Superior temporal gyrus (tissue), 1 donor: ENCODE data around the gene PCSK2.
A peak's percentile ranks its signal among the peaks of the same experiment; 100 is the strongest.

ENCODE experiments used
- DNase-seq: peaks from one replicate; pipeline ENCODE4 v3.0.0-alpha.2; 2016; ENCODE audit errors: extremely low spot score

PCSK2 gene

DNA sequence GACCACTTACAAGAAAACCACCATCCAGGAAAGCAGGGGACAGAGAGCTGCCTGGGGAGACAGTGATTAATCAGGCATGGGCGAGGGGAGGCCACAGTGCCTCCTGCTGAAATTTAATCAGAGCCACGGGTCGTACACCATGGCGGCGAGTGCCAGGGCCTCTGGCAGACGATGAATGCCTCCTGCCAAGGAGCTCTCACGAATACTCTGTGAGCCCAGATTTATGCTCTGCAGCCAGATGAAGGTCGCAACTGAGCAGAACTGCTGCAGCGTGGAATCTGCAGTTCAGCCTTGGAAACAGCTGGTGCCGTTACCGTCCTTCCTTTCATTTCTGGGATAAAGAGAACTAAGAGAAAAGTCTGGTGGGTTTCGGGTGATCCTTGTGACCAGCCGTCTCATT lies 218.7 kb downstream of the PCSK2 start:
- no peak for DNase-seq

DNA sequence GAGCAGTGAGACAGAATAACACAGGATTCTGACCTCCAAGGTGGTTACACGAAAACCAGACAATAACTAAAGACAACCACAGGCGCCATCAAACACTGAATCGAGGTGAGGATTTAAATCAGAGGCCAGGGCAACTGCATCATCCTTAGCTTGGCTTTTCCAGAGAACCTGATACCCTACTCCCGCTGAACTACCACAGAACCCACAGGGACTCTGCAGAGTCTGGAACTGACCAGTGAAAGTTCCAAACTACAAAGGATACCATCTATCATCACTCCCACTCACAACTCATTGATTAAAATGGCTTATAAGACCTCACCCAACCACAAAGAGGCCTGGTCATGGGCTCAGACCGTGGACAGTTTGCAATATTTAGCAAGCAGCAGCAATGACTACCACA lies 219.3 kb downstream of the PCSK2 start:
- DNase-seq, result no peak

DNA sequence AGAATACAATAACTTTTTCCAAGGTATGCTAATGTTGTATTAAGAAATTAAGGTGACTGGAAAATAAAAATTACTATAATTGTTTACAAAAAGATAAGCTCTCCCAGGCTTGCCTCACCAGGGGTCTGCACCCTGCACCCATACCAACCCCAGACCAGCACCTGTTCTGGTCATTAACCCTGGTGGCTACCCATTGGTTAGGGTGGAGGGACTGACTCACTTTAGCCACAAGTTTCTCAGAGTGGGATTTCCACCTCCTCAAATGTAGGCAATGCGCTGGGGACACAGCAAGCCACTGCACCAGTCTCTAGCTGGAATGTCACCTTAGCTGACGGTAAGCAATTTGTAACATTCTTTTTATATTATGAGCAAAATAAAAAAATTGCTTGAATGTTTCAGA lies 221.2 kb downstream of the PCSK2 start:
- DNase-seq, result no peak

DNA sequence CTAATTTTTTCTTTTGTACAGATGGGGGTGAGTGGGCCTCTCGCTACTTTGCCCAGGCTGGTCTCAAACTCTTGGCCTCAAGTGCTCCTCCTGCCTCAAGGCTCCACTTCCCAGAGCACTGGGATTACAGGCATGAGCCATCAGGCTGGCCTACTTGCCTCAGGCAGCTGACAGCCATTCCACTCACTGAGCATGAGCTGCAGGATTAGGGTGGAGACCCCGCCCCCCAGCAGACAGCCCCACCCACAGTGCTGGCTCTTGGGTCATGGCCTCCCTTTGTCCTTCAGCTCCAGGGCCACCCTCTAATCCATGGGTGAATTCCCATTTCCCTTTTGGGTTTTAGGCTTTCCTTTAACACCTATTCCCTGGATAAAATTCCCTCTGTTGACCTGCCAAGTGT lies 222.2 kb downstream of the PCSK2 start:
- DNase-seq, result no peak

DNA sequence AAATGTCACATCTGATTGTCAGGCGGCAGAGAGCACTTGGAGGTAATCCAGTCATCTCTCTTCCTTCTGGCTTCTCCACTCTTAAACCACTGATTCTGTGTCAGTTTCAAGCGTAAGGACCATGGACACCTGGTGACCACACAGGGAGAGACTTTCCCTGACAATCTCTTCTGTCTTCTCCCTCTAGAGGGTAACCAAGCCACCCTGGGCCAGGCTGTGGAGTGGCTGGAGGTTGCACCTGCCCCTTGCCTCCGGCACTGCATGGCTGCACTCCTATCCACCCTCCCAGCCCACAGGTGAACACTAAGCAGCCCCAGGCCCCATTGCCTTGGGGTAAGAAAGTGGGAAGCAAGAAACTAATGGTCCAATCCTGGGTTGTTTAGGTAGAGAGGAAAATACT lies 225.6 kb downstream of the PCSK2 start:
- no peak for DNase-seq

DNA sequence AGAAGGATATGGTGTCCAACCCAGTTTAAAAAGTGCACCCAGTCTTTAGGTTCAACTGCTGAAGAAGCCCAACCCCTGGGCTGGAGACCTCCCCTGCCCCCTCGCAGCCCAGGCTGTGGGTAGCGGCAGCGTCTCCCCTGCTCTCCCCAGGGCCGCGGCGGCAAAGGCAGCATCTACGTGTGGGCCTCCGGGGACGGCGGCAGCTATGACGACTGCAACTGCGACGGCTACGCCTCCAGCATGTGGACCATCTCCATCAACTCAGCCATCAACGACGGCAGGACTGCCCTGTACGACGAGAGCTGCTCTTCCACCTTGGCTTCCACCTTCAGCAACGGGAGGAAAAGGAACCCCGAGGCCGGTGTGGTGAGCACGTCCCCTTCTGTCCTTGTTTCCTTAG lies 226.8 kb downstream of the PCSK2 start:
- DNase-seq, result no peak

DNA sequence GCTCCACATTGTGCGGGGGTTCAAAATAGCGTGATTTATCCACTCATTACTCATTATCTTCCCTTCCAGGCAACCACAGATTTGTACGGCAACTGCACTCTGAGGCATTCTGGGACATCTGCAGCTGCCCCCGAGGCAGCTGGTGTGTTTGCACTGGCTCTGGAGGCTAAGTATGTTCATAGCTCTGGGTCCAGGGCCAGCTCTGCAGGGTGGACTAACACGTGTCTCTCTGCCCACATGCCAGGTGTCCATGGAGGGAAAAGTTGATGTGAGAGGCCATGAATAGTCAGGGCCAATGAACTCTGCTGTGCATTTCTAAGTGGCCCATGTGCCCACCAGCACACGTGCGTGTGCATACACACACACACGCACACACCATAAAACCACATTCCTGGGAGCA lies 229.4 kb downstream of the PCSK2 start:
- peak; percentile 17 for DNase-seq

DNA sequence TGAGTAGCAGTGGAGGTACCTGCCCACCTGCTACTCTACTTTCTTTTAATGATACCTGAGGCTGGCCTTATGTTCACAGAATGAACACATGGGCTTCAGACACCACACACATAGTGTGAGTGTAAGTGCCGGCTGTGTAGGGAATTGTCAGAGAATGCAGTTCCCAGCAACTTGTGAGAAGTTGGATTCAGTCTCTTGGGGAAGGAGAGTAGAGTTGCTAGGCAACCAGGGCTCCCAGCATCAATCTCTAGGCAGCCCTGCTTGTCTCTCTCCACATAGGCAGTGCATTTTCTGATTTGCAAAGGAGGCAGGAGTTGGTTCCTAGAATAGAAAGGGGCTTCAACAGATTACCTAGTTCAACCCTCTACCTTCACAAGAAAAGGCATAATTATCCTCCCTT lies 230.2 kb downstream of the PCSK2 start:
- DNase-seq, result peak; percentile 41

DNA sequence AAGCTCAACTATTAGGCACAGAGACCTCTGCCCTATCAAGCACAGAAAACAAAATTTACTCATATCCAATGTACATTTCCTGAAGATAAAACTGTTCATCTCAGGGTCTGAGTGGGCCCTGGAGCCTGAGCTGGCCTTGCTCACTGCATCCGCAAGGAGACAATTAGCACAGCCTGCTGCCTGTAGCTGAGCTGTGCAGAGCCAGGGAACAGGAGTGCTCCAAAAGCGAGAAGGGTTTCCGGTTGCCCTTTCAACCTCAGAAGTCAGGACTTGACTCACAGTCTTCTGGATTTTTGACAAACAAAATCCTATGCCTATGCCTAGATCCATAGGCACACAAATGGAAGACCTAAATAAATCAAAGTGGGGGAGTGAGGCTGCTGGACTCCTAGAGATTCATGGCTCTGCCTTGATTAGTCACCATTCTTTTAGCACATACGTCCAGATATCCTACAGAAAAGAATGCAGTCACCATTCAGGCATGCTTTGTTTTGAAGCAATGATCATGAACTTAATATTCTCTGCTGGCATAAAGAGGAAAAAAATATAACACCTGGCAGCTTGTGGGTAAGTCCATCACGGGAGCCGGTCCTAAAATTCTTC lies 230.8 kb downstream of the PCSK2 start:
- no peak for DNase-seq

DNA sequence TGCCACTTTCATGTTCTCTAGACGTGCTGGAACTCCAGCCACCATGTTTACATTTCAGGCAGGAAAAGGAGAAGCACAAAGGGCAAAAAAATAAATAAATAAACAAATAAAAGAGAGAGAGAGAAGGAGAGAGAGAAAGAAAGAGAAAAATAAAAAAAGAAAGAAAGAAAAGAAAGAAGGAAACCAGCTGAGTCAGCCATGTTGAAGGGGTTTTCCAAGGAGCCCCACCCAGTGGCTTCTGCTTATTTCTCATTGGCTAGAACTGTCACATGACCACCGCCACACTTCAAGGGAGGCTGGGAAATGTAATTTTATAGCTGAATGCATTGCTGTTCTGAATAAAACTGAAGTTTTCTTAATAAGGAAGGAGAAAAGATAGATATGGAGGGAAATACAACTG lies 233.3 kb downstream of the PCSK2 start:
- DNase-seq, result no peak

DNA sequence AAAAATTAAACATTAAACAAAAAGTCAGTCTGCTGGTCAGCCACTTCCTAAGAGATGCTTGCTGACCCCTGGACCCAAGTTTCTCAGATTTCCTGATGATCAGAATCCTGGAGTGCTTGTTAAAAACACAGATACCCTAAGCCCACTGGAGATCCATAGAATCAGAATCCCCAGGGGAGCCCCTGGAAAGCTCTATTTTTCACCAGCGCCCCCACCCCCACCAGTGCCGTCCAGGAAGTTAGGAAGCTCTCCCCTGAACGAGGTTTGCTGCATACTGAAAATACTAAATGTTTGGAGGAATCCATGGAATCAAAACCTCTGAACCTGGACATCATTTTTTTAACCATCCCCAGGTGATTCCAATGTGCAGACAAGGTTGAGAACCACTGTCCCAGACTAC lies 235.1 kb downstream of the PCSK2 start:
- no peak for DNase-seq

DNA sequence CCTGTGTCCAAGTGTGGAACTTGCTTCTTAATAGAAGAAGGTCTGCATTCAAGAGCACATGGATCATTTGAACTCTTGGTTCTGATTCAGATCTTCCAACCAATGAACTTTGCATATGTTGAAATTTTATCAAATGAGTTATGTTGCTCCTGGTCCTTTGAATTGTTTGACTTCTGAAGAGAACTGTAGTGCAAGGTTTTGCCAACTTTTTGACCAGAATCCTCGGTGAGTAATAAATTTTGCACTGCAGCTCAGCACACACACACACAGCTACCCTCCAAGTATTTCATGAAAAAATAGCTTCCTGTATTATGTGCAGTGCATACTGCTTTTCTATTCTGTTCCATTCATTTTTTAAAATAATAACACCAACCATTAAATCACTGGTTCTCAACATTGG lies 236.9 kb downstream of the PCSK2 start:
- DNase-seq, result no peak

DNA sequence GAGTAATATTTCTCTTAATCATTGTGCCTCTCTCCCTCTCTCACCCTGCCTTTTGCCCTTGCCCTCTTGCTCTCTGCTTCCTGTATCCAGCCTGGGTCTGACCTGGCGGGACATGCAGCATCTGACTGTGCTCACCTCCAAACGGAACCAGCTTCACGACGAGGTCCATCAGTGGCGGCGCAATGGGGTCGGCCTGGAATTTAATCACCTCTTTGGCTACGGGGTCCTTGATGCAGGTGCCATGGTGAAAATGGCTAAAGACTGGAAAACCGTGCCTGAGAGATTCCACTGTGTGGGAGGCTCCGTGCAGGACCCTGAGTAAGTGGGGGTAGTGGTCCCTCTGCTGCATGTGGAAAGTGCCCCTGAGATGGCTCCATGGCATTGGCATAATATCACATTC lies 238.4 kb downstream of the PCSK2 start:
- DNase-seq, result no peak

DNA sequence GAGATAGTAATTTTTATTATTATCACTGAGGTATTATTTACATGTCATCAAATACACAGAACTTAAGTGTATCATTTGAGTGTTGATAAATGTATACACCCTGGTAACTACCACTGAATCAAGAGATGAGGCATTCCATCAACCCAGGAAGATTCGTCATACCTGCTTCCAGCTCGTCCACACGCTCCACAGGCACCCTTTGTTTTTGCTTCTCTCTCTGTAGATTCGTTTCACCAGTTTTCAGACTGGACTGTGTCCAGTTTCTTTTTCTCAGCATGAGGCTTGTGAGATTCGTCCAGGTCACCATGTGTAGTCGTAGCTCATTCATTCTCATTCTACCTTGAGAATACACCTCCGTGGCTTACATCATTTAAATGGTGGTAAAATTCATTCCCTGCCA lies 239.8 kb downstream of the PCSK2 start:
- DNase-seq, result no peak

DNA sequence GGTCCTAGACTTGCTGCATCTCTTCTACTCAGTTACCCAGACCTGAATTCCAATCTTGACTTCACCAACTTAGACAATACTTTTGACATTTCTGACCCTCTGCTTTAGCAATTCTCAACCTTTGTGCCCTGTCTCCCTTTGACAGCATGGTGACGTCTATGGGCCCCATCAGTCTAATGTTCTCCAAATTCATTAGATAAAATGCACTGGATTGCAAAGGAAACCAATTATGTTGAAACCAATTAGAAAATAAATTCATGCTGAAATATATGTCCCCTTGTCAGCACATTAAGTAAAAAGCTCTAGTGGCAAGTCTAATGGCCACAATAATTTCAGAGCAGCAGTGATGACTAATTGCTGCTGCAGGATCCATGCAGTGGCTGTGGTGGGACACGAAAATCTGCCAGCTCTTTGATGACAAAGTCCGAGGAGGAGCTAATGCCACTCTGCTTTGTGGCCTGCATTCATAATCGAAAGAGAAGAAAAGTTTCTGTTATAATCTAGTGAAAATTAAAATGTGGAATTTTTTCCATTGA lies 240.3 kb downstream of the PCSK2 start:
- no peak for DNase-seq

DNA sequence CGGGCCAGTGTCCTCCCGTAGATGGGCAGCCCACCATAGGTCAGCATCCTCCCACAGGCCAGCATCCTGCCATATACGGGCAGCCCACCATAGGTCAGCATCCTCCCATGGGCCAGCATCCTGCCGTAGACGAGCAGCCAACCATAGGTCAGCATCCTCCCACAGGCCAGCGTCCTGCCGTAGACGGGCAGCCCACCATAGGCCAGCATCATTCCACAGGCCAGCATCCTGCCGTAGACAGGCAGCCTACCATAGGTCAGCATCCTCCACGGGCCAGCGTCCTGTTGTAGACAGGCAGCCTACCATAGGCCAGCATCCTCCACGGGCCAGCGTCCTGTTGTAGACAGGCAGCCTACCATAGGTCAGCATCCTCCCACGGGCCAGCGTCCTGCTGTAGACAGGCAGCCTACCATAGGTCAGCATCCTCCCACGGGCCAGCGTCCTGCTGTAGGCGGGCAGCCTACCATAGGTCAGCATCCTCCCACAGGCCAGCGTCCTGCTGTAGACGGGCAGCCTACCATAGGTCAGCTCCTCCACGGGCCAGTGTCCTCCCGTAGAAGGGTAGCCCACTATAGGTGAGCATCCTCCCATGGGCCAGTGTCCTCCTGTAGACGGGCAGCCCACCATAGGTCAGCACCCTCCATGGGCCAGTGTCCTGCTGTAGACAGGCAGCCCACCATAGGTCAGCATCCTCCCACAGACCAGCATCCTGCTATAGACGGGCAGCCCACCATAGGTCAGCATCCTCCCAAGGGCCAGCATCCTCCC lies 241.4 kb downstream of the PCSK2 start:
- DNase-seq, result no peak

DNA sequence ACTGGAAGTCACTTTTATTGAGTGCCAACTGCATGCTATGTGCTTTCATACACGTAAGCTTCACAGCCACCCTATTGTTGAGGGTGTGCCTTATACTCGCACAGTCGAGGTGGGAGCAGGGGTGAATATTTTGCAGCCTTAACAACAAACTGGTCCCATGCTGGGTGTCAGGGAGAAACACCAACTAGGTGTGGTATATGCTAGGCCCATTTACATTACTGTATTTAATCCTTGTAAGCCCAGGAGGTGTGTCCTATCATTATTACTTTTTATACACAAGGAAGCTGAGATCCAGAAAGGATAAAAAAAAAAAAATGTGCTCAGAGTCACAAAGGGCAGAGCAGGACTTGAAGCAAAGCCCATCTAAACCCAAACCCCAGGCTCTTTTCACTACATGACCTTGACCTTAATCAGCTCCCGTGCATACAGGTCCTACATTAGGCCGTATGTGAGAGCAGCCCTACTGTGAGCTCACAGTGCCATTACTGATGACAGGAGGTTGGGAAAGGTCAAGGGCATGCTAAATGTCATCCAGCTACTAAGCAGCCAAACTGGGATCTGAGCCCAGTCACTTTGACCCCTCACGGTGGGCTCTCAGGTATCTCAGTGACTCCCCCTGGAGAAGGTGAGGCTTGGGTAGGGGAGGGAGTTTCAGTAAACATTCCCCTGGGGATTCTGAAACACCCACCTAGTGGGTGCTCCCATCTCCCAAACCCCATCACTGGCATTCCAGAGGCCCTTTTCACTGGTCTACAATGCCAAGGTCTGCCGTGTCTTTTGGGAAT lies 242.6 kb downstream of the PCSK2 start:
- DNase-seq, result no peak

DNA sequence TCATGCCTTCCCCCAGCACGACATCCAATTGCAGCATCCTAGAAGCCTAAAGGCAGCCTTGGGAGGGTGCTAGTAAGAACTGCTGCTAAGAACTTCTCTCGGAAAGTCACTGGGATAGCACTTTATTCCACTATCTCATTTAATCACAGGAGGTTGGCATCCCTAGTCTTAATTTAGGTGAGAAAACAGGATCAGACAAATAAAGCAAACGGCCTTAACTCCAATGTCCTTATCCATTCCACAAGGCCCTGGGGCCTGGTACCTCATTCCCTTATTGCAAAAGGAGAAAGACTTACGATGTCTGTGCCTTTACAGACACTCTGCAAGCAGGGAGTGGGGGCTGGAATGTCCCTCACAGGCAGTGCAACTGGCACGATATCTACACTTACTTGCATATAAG lies 243.7 kb downstream of the PCSK2 start:
- no peak for DNase-seq

DNA sequence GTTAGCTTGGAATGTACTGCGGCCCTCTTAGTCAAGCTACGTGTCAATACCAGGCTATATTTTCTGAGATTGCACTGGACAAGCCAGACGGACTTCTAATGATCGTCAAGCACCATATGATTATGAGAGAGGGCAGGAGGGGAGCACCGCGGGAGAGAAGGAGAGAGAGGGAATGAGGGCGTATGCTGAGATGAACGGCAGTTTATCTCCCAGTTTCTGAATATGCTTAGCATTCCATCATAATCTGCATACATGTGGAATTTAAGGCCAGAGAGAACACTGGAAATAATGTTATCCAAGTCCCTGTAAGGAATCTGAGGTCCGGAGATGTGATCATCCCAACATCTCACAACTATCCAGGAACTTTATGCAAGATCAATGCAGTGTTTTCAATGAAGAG lies 244.1 kb downstream of the PCSK2 start:
- no peak for DNase-seq

DNA sequence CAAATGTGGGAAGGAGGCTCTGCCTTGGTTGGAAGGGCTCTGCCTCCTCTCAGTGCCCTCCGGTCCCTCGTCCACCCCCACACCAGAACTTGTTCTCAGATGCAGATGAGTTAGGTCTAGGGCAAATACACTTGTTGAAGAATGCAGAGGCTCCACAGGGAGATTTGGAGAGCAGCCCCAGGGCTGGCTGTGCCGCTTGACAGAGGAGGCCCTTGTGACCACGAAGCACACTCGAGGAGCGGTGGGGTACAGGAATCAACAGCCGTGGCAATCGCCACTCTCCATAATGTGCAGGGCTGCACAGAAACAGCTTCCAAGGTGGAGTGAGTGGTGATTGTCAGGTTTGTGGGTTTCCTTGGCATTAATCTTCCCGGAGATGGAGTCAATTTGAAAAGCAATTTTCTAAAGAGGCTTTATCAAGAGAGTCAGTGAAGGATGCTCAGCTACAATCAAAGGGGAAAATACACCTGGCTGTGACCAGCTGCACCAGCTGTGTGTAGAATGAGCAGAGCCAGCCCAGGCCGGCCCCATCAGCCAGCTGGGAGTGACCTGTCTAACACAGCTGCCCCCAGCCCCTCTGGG lies 244.9 kb downstream of the PCSK2 start:
- DNase-seq, result no peak

DNA sequence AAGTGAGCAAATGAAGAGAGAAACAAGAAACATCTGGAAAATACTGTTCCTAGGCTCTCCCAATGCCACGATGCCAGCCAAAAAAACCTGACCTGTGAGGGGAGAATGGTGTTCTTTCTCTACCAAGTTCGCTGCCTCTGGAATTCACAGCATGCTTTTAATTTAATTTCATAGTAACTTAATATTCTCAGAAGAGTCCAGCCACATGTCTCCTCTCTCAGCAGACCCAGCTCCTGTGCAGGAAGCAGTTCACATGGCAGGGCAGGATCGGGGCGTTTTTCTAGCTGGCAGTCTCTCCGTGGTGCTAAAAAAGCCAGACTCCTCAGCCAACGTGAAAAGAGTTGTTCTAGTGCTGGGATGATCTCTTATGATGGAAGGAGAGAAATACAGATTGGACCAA lies 246.8 kb downstream of the PCSK2 start:
- no peak for DNase-seq

DNA sequence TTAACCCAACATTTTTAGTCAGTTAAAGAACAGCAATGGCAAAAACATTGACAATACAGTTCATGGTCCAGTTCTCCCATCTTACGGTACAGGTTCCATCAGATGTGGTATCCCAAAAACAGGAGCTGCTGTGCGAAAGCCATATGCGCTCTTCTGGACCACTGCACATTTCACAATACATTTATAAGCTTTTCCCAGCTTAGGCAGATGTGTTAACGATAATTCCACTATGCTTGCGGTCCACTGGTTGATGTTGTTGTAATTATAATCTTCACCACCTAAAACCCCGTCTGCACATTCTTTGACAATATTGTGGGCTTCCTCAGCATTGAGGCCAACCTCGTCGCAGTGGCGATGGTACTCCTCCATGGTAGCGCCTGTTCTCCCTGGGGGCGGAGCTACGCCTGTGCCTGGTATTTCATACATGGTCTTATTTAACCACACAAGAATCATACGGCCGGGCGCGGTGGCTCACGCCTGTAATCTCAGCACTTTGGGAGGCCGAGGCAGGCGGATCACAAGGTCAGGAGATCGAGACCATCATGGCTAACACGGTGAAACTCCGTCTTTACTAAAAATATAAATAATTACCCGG lies 252.3 kb downstream of the PCSK2 start:
- no peak for DNase-seq
